ENCODE measurements around the gene POGLUT3.

POGLUT3 gene

GRCh38 chr11:108527382-108527781 lies 29.2 kb upstream of the POGLUT3 start:
- H3K9me3 ChIP-seq (ENCODE audit: control insufficient read depth, insufficient read depth, low read length) = no peaks in the 10 kb centered on the region
- no CpG with 5 or more reads among the region's 6 CpGs for WGBS (ENCODE audit: insufficient coverage, insufficient read length)
- no peak overlapping the region for H3K27ac ChIP-seq (ENCODE audit: low read length)
- H3K4me3 ChIP-seq (ENCODE audit: low read length) = no peak overlapping the region
- no peaks in the 10 kb centered on the region for H3K4me1 ChIP-seq (ENCODE audit: control insufficient read depth, insufficient read depth, low read length)
- no peaks in the 10 kb centered on the region; the same call in 1 of the 2 replicates for H3K27me3 ChIP-seq (ENCODE audit: control insufficient read depth, insufficient read depth, low read length)
- H3K36me3 ChIP-seq (ENCODE audit: control insufficient read depth, insufficient read depth, low read length) = no peaks in the 10 kb centered on the region
- DNase-seq (ENCODE audit: low read depth, low spot score) = no peak

- H3K36me3 ChIP-seq (ENCODE audit: control insufficient read depth, insufficient read depth, low read length) = no peaks in the 10 kb centered on the region
- WGBS (ENCODE audit: insufficient coverage, insufficient read length) = no CpG with 5 or more reads among the region's 1 CpG
These were observed 27.0 kb upstream of the POGLUT3 start for GRCh38 chr11:108525161-108525560.

GRCh38 chr11:108524422-108524821 lies 26.2 kb upstream of the POGLUT3 start:
- H3K9me3 ChIP-seq (ENCODE audit: control insufficient read depth, insufficient read depth, low read length) = no peaks in the 10 kb centered on the region
- no peaks in the 10 kb centered on the region for H3K4me1 ChIP-seq (ENCODE audit: control insufficient read depth, insufficient read depth, low read length)
- no peaks in the 10 kb centered on the region; the same call in 1 of the 2 replicates for H3K27me3 ChIP-seq (ENCODE audit: control insufficient read depth, insufficient read depth, low read length)
- DNase-seq (ENCODE audit: low read depth, low spot score) = no peak
- H3K36me3 ChIP-seq (ENCODE audit: control insufficient read depth, insufficient read depth, low read length) = no peaks in the 10 kb centered on the region
- H3K4me3 ChIP-seq (ENCODE audit: low read length) = no peak overlapping the region
- H3K27ac ChIP-seq (ENCODE audit: low read length) = no peak overlapping the region

More at GRCh38 chr11:108525161-108525560, 27.0 kb upstream of the POGLUT3 start:
- H3K27me3 ChIP-seq (ENCODE audit: control insufficient read depth, insufficient read depth, low read length) = no peaks in the 10 kb centered on the region; the same call in 1 of the 2 replicates
- no peak overlapping the region for H3K4me3 ChIP-seq (ENCODE audit: low read length)
- no peak overlapping the region for H3K27ac ChIP-seq (ENCODE audit: low read length)
- H3K9me3 ChIP-seq (ENCODE audit: control insufficient read depth, insufficient read depth, low read length) = no peaks in the 10 kb centered on the region
- no peaks in the 10 kb centered on the region for H3K4me1 ChIP-seq (ENCODE audit: control insufficient read depth, insufficient read depth, low read length)
- no peak for DNase-seq (ENCODE audit: low read depth, low spot score)

GRCh38 chr11:108522318-108522717 lies 24.1 kb upstream of the POGLUT3 start:
- Histone ChIP-seq H3K4me1 (ENCODE audit: control insufficient read depth, insufficient read depth, low read length) (no peaks in the 10 kb centered on the region), H3K4me3 (ENCODE audit: low read length) (no peak overlapping the region), H3K36me3 (ENCODE audit: control insufficient read depth, insufficient read depth, low read length) (no peaks in the 10 kb centered on the region), H3K27me3 (ENCODE audit: control insufficient read depth, insufficient read depth, low read length) (no peaks in the 10 kb centered on the region; the same call in 1 of the 2 replicates), H3K27ac (ENCODE audit: low read length) (no peak overlapping the region), H3K9me3 (ENCODE audit: control insufficient read depth, insufficient read depth, low read length) (no peaks in the 10 kb centered on the region)
- DNase-seq (ENCODE audit: low read depth, low spot score) = no peak
- no CpG with 5 or more reads among the region's 1 CpG for WGBS (ENCODE audit: insufficient coverage, insufficient read length)

GRCh38 chr11:108518581-108518980 lies 20.4 kb upstream of the POGLUT3 start:
- no peaks in the 10 kb centered on the region for H3K4me1 ChIP-seq (ENCODE audit: control insufficient read depth, insufficient read depth, low read length)
- no peak overlapping the region for H3K4me3 ChIP-seq (ENCODE audit: low read length)
- no peak overlapping the region for H3K27ac ChIP-seq (ENCODE audit: low read length)
- H3K36me3 ChIP-seq (ENCODE audit: control insufficient read depth, insufficient read depth, low read length) = peaks cover 2% of the 10 kb centered on the region; the same call in 1 of the 2 replicates
- no peak for DNase-seq (ENCODE audit: low read depth, low spot score)
- H3K9me3 ChIP-seq (ENCODE audit: control insufficient read depth, insufficient read depth, low read length) = no peaks in the 10 kb centered on the region
- H3K27me3 ChIP-seq (ENCODE audit: control insufficient read depth, insufficient read depth, low read length) = no peaks in the 10 kb centered on the region
- no CpG with 5 or more reads among the region's 10 CpGs for WGBS (ENCODE audit: insufficient coverage, insufficient read length)

GRCh38 chr11:108516125-108516524 lies 17.9 kb upstream of the POGLUT3 start:
- WGBS (ENCODE audit: insufficient coverage, insufficient read length) = no CpG with 5 or more reads among the region's 4 CpGs
- DNase-seq (ENCODE audit: low read depth, low spot score) = no peak
- Histone ChIP-seq H3K4me1 (ENCODE audit: control insufficient read depth, insufficient read depth, low read length) (no peaks in the 10 kb centered on the region), H3K4me3 (ENCODE audit: low read length) (no peak overlapping the region), H3K36me3 (ENCODE audit: control insufficient read depth, insufficient read depth, low read length) (peaks cover 5% of the 10 kb centered on the region; the same call in 1 of the 2 replicates), H3K27ac (ENCODE audit: low read length) (no peak overlapping the region), H3K27me3 (ENCODE audit: control insufficient read depth, insufficient read depth, low read length) (no peaks in the 10 kb centered on the region), H3K9me3 (ENCODE audit: control insufficient read depth, insufficient read depth, low read length) (no peaks in the 10 kb centered on the region)

- DNase-seq (ENCODE audit: low read depth, low spot score) = no peak
- no CpG with 5 or more reads among the region's 2 CpGs for WGBS (ENCODE audit: insufficient coverage, insufficient read length)
- H3K36me3 ChIP-seq (ENCODE audit: control insufficient read depth, insufficient read depth, low read length) = peaks cover 5% of the 10 kb centered on the region; the same call in 1 of the 2 replicates
- H3K27ac ChIP-seq (ENCODE audit: low read length) = no peak overlapping the region
- H3K27me3 ChIP-seq (ENCODE audit: control insufficient read depth, insufficient read depth, low read length) = no peaks in the 10 kb centered on the region
- H3K9me3 ChIP-seq (ENCODE audit: control insufficient read depth, insufficient read depth, low read length) = no peaks in the 10 kb centered on the region
- no peaks in the 10 kb centered on the region for H3K4me1 ChIP-seq (ENCODE audit: control insufficient read depth, insufficient read depth, low read length)
- H3K4me3 ChIP-seq (ENCODE audit: low read length) = no peak overlapping the region
These were observed 14.5 kb upstream of the POGLUT3 start for GRCh38 chr11:108512708-108513107.

GRCh38 chr11:108511851-108512474 lies 13.8 kb upstream of the POGLUT3 start:
- Histone ChIP-seq H3K4me1 (ENCODE audit: control insufficient read depth, insufficient read depth, low read length) (no peaks in the 10 kb centered on the region), H3K36me3 (ENCODE audit: control insufficient read depth, insufficient read depth, low read length) (peaks cover 5% of the 10 kb centered on the region; the same call in 1 of the 2 replicates), H3K4me3 (ENCODE audit: low read length) (no peak overlapping the region), H3K9me3 (ENCODE audit: control insufficient read depth, insufficient read depth, low read length) (no peaks in the 10 kb centered on the region), H3K27ac (ENCODE audit: low read length) (no peak overlapping the region), H3K27me3 (ENCODE audit: control insufficient read depth, insufficient read depth, low read length) (no peaks in the 10 kb centered on the region)
- no CpG with 5 or more reads among the region's 2 CpGs for WGBS (ENCODE audit: insufficient coverage, insufficient read length)
- DNase-seq (ENCODE audit: low read depth, low spot score) = no peak

GRCh38 chr11:108508653-108509593 lies 10.7 kb upstream of the POGLUT3 start:
- no peak for DNase-seq (ENCODE audit: low read depth, low spot score)
- H3K9me3 ChIP-seq (ENCODE audit: control insufficient read depth, insufficient read depth, low read length) = no peaks in the 10 kb centered on the region
- no CpG with 5 or more reads among the region's 3 CpGs for WGBS (ENCODE audit: insufficient coverage, insufficient read length)
- no peaks in the 10 kb centered on the region for H3K27me3 ChIP-seq (ENCODE audit: control insufficient read depth, insufficient read depth, low read length)
- no peak overlapping the region for H3K4me3 ChIP-seq (ENCODE audit: low read length)
- H3K27ac ChIP-seq (ENCODE audit: low read length) = no peak overlapping the region
- H3K4me1 ChIP-seq (ENCODE audit: control insufficient read depth, insufficient read depth, low read length) = no peaks in the 10 kb centered on the region
- peaks cover 3% of the 10 kb centered on the region; the same call in 1 of the 2 replicates for H3K36me3 ChIP-seq (ENCODE audit: control insufficient read depth, insufficient read depth, low read length)

GRCh38 chr11:108501396-108501795 lies 3.2 kb upstream of the POGLUT3 start:
- no peaks in the 10 kb centered on the region for H3K9me3 ChIP-seq (ENCODE audit: control insufficient read depth, insufficient read depth, low read length)
- H3K4me3 ChIP-seq (ENCODE audit: low read length) = no peak overlapping the region
- no peaks in the 10 kb centered on the region for H3K27me3 ChIP-seq (ENCODE audit: control insufficient read depth, insufficient read depth, low read length)
- no peaks in the 10 kb centered on the region for H3K36me3 ChIP-seq (ENCODE audit: control insufficient read depth, insufficient read depth, low read length)
- no peak overlapping the region for H3K27ac ChIP-seq (ENCODE audit: low read length)
- no peaks in the 10 kb centered on the region; the same call in 1 of the 2 replicates for H3K4me1 ChIP-seq (ENCODE audit: control insufficient read depth, insufficient read depth, low read length)
- DNase-seq (ENCODE audit: low read depth, low spot score) = no peak
- no CpG with 5 or more reads among the region's 5 CpGs for WGBS (ENCODE audit: insufficient coverage, insufficient read length)

Measured in iPS DF 6.9 (cell line).